ENCODE results near the gene PTP4A1. TPM values are rescaled to one million over a fixed set of nuclear protein-coding genes. Genes with fewer than 3 reads are reported as not detected.
A peak's percentile ranks its signal among the peaks of the same experiment; 100 is the strongest.

PTP4A1 gene
- total RNA-seq (2021; ENCODE audit: unreplicated experiment) (123 TPM), Bru-seq, nascent RNA (percentile 58 among the genes with signal in this experiment), BruChase-seq, experiment 1, labeled RNA remaining after a 6-hour chase (percentile 36 among the genes with signal in this experiment), BruChase-seq, experiment 2, labeled RNA remaining after a 2-hour chase (percentile 50 among the genes with signal in this experiment)
- polyA plus RNA-seq (2012) = 47.5 and 61.8 TPM in 2 replicates
- long read RNA-seq, transcript PTP4A1-203 (5 exons, 2,203 nt) = major isoform, 14 of 51 reads
- long read RNA-seq, partial matches to known transcripts = 2 of 51 reads
- long read RNA-seq, other reads (novel, unspliced or antisense) = 35 of 51 reads

DNA sequence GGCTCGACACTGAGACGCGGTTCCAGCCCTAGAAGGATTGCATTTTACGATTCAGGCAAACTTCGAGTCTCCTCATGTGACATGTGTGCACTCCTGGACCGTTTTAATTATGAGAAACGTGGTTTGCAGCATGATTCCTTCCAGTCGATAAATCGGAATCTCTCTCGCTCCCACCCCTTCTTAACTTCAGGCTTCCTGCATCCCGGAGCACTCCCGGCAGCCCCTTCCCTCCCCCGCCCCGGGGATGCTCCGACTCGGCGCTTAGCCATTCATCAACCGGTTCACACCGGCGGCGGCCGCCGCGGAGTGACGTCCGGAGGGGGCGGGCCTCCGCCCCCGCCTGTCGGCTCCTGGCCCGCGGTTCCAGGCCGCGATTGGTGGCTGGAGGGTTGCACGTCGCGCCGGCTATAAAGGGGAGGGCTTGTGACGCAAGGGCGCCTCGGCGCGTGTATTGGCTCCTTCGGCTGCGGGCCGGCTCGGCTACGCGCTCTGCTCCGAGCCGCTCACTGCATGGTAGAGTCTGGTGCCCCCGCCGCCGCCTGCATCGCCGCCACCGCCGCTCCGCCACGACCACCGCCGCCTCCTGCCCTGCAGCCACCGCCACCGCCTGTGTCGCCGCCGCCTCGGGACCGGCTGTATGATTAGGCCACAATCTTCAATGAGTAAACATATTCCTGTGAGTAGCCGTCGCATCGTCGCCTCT, at the start of gene PTP4A1, which contains the start of gene LOC128125822:
Gene PTP4A1, plus strand, starts transcription at position 437 of the 703 bp plus-strand sequence. CDS start 4,401 bp downstream, outside the sequence.
Gene LOC128125822, plus strand, starts transcription at position 437 of the 703 bp plus-strand sequence.
- Histone ChIP-seq H3K9me3 (ENCODE audit: control insufficient read depth in 1 of 2, insufficient read depth in 1 of 2, low read depth in 1 of 2, low read length in 2 of 2) (no peaks in the 10 kb centered on the region; a peak in 1 of 4 replicates), H3K4me1 (ENCODE audit: control insufficient read depth in 1 of 2, insufficient read depth in 2 of 2, low read length in 2 of 2) (peaks cover 12 to 41% of the 10 kb centered on the region in 2 experiments), H3K27me3 (ENCODE audit: insufficient read depth, low read length) (no peaks in the 10 kb centered on the region), H3K9ac (ENCODE audit: low read length) (peak within 1 kb of the TSS; percentile 97), H3K36me3 (ENCODE audit: control insufficient read depth in 1 of 2, insufficient read depth in 2 of 2, low read length in 2 of 2) (peaks cover 11 to 12% of the 10 kb centered on the region in 2 experiments), H3K27ac (ENCODE audit: low read depth, low read length) (peak within 1 kb of the TSS; percentile 98), H3K9me2 (ENCODE audit: insufficient read depth) (no peaks in the 10 kb centered on the region), H2AFZ (ENCODE audit: low read depth, low read length, poor library complexity, severe bottlenecking) (peak within 1 kb of the TSS; percentile 34), H3K79me2 (ENCODE audit: insufficient read depth, low read length) (peaks cover 49% of the 10 kb centered on the region), H4K20me1 (ENCODE audit: insufficient read depth) (peaks cover 33% of the 10 kb centered on the region), H3K4me3 (replicated peaks in 1 of 2; ENCODE audit: low read depth in 1 of 2, low read length in 2 of 2) (peak within 1 kb of the TSS; percentile 69 to 79), H3K4me2 (ENCODE audit: low read length) (peak within 1 kb of the TSS; percentile 90)
- intact Hi-C loops (cut with micrococcal nuclease) = loop anchor here (1.0 to 2.0 kb wide), 2 partner anchors 56 to 65 kb away; no protein-coding TSS in a partner anchor
- RAD21 ChIA-PET (ENCODE audit: low non-redundant PET in 1 of 2, low total read pairs in 2 of 2, uncharacterized antibody in 2 of 2, unreplicated experiment in 2 of 2) = no interaction called here
- CTCF ChIA-PET = no interaction called here
- POLR2A ChIA-PET = no interaction called here
- DNase-seq (ENCODE audit: low read depth, low spot score) (peak; percentile 92), ATAC-seq (peak; percentile 87)
- no TSS peak for BruUV-seq (replicated peaks)
- TF ChIP-seq EZH2 (IDR thresholded peaks at IDR 0.05) (no peak), CBX3 (IDR thresholded peaks at IDR 0.05; ENCODE audit: low read depth) (peak; percentile 13; the same call in 1 of the 2 replicates), RAD21 (IDR thresholded peaks at IDR 0.05; ENCODE audit: low read depth) (no peak; the same call in 1 of the 2 replicates), JUND (IDR thresholded peaks at IDR 0.05) (peak; percentile 48), SRF (IDR thresholded peaks at IDR 0.05; ENCODE audit: low read depth) (peak; percentile 36; the same call in 1 of the 2 replicates), YY1 (IDR thresholded peaks at IDR 0.05; ENCODE audit: extremely low read depth, insufficient replicate concordance, low read depth, low read length) (no peak), ZFX (IDR thresholded peaks at IDR 0.05) (no peak), FOSL1 (IDR thresholded peaks at IDR 0.05; ENCODE audit: low read depth) (no peak), SIN3A (IDR thresholded peaks at IDR 0.05; ENCODE audit: low read depth) (peak; percentile 70), POLR2AphosphoS5 (IDR thresholded peaks at IDR 0.05; ENCODE audit: low read depth, low read length) (peak; percentile 85), ELF1 (IDR thresholded peaks at IDR 0.05; ENCODE audit: borderline replicate concordance, low read depth) (no peak), TCF7L2 (IDR thresholded peaks at IDR 0.05; ENCODE audit: borderline replicate concordance, extremely low read depth, insufficient read depth, insufficient read length) (peak; percentile 46), ZNF274 (IDR thresholded peaks at IDR 0.05; ENCODE audit: low read depth, low read length) (no peak), EGR1 (IDR thresholded peaks at IDR 0.05; ENCODE audit: low read depth) (peak; percentile 100), CEBPB (IDR thresholded peaks at IDR 0.05; ENCODE audit: low read depth) (peak; percentile 10; the same call in 1 of the 2 replicates), EZH2phosphoT487 (IDR thresholded peaks at IDR 0.05; ENCODE audit: borderline replicate concordance) (no peak)
- TF ChIP-seq, protein P1, sequence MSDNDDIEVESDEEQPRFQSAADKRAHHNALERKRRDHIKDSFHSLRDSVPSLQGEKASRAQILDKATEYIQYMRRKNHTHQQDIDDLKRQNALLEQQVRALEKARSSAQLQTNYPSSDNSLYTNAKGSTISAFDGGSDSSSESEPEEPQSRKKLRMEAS (IDR thresholded peaks at IDR 0.05) = peak; percentile 66; the same call in 1 of the 2 replicates
- TF ChIP-seq, protein P2, sequence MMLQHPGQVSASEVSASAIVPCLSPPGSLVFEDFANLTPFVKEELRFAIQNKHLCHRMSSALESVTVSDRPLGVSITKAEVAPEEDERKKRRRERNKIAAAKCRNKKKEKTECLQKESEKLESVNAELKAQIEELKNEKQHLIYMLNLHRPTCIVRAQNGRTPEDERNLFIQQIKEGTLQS (IDR thresholded peaks at IDR 0.05) = no peak
- TF ChIP-seq, protein P3, sequence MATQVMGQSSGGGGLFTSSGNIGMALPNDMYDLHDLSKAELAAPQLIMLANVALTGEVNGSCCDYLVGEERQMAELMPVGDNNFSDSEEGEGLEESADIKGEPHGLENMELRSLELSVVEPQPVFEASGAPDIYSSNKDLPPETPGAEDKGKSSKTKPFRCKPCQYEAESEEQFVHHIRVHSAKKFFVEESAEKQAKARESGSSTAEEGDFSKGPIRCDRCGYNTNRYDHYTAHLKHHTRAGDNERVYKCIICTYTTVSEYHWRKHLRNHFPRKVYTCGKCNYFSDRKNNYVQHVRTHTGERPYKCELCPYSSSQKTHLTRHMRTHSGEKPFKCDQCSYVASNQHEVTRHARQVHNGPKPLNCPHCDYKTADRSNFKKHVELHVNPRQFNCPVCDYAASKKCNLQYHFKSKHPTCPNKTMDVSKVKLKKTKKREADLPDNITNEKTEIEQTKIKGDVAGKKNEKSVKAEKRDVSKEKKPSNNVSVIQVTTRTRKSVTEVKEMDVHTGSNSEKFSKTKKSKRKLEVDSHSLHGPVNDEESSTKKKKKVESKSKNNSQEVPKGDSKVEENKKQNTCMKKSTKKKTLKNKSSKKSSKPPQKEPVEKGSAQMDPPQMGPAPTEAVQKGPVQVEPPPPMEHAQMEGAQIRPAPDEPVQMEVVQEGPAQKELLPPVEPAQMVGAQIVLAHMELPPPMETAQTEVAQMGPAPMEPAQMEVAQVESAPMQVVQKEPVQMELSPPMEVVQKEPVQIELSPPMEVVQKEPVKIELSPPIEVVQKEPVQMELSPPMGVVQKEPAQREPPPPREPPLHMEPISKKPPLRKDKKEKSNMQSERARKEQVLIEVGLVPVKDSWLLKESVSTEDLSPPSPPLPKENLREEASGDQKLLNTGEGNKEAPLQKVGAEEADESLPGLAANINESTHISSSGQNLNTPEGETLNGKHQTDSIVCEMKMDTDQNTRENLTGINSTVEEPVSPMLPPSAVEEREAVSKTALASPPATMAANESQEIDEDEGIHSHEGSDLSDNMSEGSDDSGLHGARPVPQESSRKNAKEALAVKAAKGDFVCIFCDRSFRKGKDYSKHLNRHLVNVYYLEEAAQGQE (IDR thresholded peaks at IDR 0.05; ENCODE audit: low read depth) = no peak
- TF ChIP-seq, protein P4, sequence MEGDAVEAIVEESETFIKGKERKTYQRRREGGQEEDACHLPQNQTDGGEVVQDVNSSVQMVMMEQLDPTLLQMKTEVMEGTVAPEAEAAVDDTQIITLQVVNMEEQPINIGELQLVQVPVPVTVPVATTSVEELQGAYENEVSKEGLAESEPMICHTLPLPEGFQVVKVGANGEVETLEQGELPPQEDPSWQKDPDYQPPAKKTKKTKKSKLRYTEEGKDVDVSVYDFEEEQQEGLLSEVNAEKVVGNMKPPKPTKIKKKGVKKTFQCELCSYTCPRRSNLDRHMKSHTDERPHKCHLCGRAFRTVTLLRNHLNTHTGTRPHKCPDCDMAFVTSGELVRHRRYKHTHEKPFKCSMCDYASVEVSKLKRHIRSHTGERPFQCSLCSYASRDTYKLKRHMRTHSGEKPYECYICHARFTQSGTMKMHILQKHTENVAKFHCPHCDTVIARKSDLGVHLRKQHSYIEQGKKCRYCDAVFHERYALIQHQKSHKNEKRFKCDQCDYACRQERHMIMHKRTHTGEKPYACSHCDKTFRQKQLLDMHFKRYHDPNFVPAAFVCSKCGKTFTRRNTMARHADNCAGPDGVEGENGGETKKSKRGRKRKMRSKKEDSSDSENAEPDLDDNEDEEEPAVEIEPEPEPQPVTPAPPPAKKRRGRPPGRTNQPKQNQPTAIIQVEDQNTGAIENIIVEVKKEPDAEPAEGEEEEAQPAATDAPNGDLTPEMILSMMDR (IDR thresholded peaks at IDR 0.05 in 2 of 3, conservative IDR thresholded peaks at IDR 0.05 in 1 of 3; ENCODE audit: borderline replicate concordance in 1 of 3, insufficient read depth in 1 of 3, low read depth in 2 of 3, low read length in 2 of 3) = no peak
